Activated naive CD4-positive, alpha-beta T cell treated with anti-CD3 and anti-CD28 coated beads, Interleukin-2, amount 50 U/mL, for 24 hours (primary cell): ENCODE results near the gene PRDM16.
A peak's percentile ranks its signal among the peaks of the same experiment; 100 is the strongest.

ENCODE experiments used
- H3K27ac Mint-ChIP-seq: one replicate; pipeline ENCODE4 v1.8.0; 2021; ENCODE audit warnings: mild to moderate bottlenecking, mixed read lengths
- H3K27me3 Mint-ChIP-seq: one replicate; pipeline ENCODE4 v1.8.0; 2021; ENCODE audit warnings: mixed read lengths
- H3K36me3 Mint-ChIP-seq: one replicate; pipeline ENCODE4 v1.8.0; 2021; ENCODE audit warnings: mixed read lengths
- H3K4me1 Mint-ChIP-seq: one replicate; pipeline ENCODE4 v1.8.0; 2021; ENCODE audit warnings: mixed read lengths
- H3K4me3 Mint-ChIP-seq: one replicate; pipeline ENCODE4 v1.8.0; 2021; ENCODE audit warnings: mild to moderate bottlenecking, mixed read lengths
- H3K9me3 Mint-ChIP-seq: one replicate; pipeline ENCODE4 v1.8.0; 2021; ENCODE audit warnings: mixed read lengths

The PRDM16 gene

DNA sequence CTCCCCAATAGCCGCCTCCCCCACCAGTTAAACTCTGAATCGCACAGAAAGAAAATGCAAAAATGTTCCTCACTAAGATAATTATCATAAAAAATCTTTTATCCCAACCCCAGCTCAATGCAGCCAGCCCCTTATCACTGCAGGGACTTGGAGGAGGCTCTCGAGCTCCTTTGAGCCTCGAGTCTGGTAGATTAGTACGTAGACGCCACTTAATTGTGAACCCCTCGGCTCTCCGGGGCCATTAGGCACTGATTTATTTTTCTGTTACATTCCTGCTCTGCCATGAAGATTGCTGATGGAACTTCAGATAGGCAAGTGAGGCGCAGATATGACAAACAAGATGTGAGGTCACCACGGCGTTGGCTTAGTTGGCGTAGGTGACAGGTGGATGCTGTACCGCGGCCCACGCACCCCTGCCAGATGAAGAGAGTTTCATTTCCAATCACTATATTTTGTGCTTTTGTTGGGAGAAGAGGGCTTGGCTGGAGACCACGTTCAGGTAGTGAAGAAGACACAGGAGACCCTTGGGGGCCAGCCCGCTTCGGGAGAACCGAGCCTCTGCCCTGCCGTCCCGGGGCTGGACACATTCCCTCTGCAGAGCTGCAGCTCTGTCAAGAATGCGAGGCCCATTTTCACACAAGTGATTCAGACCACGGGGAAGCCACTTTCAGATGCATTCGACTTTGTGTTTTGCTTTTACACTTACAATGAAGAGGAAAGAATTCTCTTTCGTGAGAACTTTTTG is 329.6 kb downstream of the PRDM16 start:
- H3K27me3 Mint-ChIP-seq = peaks cover 4% of the 10 kb centered on the region
- H3K9me3 Mint-ChIP-seq = no peaks in the 10 kb centered on the region
- H3K4me3 Mint-ChIP-seq = no peak overlapping the region
- no peaks in the 10 kb centered on the region for H3K4me1 Mint-ChIP-seq
- H3K27ac Mint-ChIP-seq = peak overlapping the region; percentile 3
- H3K36me3 Mint-ChIP-seq = no peaks in the 10 kb centered on the region

GRCh38 chr1:3399732-3400131 is 330.7 kb downstream of the PRDM16 start:
- no peaks in the 10 kb centered on the region for H3K9me3 Mint-ChIP-seq
- H3K4me1 Mint-ChIP-seq = no peaks in the 10 kb centered on the region
- peaks cover 4% of the 10 kb centered on the region for H3K27me3 Mint-ChIP-seq
- H3K36me3 Mint-ChIP-seq = no peaks in the 10 kb centered on the region
- H3K27ac Mint-ChIP-seq = no peak overlapping the region
- no peak overlapping the region for H3K4me3 Mint-ChIP-seq

DNA sequence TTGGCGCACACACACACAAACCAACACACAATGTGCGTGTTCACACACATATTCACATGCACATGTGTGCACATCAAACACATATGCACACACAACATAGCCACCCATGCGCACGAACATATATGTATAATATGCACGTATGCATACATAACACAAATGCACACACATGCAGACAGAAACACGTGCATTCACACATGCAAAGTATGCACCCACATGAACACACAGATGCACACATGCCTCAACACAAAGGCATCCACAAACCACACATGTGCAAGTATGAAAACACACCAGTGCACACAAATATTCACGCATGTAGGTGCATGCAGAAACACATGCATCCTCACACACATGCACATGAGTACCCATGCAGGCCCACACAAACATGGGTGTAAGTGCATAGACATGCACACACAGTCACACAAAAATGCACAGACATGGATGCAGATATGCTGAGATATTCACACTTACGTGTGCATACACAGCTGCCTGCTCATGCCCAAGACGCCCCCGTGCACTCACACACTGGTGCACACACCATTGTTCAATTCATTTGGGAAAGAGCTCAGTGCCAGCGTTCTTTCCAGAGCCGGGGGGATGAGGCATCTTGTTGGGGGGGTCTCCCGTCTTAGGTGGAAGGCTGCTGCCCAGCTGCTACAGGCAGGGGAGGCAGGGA is 332.7 kb downstream of the PRDM16 start:
- Mint-ChIP-seq H3K4me1 (no peaks in the 10 kb centered on the region), H3K27ac (no peak overlapping the region), H3K27me3 (no peaks in the 10 kb centered on the region), H3K36me3 (no peaks in the 10 kb centered on the region), H3K4me3 (no peak overlapping the region), H3K9me3 (no peaks in the 10 kb centered on the region)

DNA sequence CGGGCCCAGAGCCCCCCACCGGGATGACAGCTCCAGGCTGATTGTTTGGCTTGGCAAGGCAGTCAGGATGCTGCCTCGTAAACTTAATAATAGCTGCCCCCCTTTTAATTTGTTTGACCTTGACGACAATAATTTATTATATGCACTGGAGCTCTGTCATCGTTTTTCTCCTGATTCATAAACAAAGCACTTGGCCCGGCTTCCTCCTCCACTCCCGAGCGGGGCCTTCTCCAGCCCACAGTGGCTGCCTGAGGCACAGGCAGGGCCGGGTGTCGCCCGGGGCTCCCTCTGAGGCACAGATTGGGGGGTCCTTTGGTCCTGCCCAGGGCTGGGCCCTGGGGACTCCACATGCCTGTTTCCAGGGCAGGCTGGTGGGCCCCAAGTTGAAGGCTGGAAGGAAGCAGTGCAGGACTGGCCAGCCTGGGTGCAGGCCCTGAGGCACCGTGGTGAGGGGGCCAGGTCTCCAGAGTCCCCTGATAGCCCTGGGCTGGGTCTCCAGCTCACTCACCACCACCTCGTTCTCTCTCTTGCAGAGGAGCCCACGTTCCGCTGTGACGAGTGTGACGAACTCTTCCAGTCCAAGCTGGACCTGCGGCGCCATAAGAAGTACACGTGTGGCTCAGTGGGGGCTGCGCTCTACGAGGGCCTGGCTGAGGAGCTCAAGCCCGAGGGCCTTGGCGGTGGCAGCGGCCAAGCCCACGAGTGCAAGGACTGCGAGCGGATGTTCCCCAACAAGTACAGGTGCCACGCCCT is 333.4 kb downstream of the PRDM16 start:
- Mint-ChIP-seq H3K4me3 (no peak overlapping the region), H3K27ac (no peak overlapping the region), H3K36me3 (no peaks in the 10 kb centered on the region), H3K27me3 (no peaks in the 10 kb centered on the region), H3K4me1 (no peaks in the 10 kb centered on the region), H3K9me3 (no peaks in the 10 kb centered on the region)

GRCh38 chr1:3403011-3403345 is 334.0 kb downstream of the PRDM16 start:
- Mint-ChIP-seq H3K9me3 (no peaks in the 10 kb centered on the region), H3K27ac (no peak overlapping the region), H3K36me3 (no peaks in the 10 kb centered on the region), H3K27me3 (no peaks in the 10 kb centered on the region), H3K4me3 (no peak overlapping the region), H3K4me1 (no peaks in the 10 kb centered on the region)

DNA sequence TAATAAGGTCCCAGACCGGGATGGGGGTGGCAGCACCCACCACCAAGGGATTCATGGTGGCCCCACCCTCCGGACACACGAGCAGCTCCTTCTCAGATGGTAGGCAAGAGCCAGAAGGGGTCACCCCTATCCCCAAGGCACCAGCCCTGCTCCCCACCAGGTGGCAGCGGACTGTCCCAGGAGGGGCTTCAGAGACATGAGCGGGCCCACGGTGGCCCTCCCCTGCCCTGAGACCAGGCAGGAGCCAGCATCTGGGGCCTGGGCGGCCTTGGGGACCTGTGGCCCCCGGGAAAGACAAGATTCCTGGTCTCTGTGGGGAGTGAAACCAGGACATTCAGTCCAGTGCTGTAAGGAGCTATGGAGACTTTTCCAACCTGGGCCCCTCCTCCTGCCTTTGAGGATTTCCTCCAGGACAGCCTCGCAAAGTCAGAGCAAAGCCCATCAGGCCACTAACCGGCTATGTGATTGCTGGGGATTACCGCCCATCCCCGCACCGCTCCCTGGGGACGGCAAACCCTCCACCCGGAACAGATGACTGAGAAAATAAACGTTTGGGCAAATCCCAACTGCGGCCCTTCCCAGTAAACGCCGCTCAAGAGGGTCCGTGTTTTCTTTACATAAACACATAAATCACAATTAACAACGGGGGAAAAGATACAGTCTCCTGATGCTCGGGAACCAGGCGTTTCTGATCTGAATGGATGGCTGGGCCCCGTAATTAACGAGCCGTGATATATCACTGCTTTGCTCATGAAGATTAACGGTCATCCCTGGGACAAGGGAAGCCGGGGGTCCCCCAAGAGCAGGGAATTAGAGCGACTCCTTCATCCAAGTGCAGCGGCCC is 334.6 kb downstream of the PRDM16 start:
- H3K4me3 Mint-ChIP-seq = no peak overlapping the region
- H3K9me3 Mint-ChIP-seq = no peaks in the 10 kb centered on the region
- no peaks in the 10 kb centered on the region for H3K27me3 Mint-ChIP-seq
- no peaks in the 10 kb centered on the region for H3K36me3 Mint-ChIP-seq
- H3K27ac Mint-ChIP-seq = no peak overlapping the region
- no peaks in the 10 kb centered on the region for H3K4me1 Mint-ChIP-seq

DNA sequence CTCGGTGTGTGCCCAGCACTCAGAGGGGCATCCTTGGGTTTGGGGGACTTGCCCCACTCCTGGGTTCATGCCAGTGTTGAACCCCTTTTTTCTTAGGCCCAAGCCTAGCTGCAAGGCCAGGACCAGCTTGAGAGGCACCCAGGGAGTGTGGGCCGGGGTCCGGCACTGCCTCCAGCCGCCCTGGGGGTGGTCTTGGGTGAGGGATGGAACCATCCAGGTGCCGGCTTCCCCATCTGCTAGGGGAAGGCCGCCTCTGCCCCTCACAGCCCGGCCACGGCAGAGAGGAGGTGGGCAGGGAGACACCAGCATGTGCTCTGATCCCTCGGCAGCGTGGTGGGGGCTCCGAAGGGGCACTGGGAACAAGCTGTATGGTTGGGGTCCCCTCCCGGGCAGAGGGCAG is 335.3 kb downstream of the PRDM16 start:
- Mint-ChIP-seq H3K27me3 (no peaks in the 10 kb centered on the region), H3K36me3 (no peaks in the 10 kb centered on the region), H3K9me3 (no peaks in the 10 kb centered on the region), H3K27ac (no peak overlapping the region), H3K4me3 (no peak overlapping the region), H3K4me1 (no peaks in the 10 kb centered on the region)

GRCh38 chr1:3404801-3405200 is 335.8 kb downstream of the PRDM16 start:
- Mint-ChIP-seq H3K4me1 (no peaks in the 10 kb centered on the region), H3K4me3 (no peak overlapping the region), H3K9me3 (no peaks in the 10 kb centered on the region), H3K27me3 (no peaks in the 10 kb centered on the region), H3K36me3 (no peaks in the 10 kb centered on the region), H3K27ac (no peak overlapping the region)

- H3K4me3 Mint-ChIP-seq = no peak overlapping the region
- no peaks in the 10 kb centered on the region for H3K36me3 Mint-ChIP-seq
- H3K27me3 Mint-ChIP-seq = no peaks in the 10 kb centered on the region
- H3K27ac Mint-ChIP-seq = no peak overlapping the region
- H3K4me1 Mint-ChIP-seq = no peaks in the 10 kb centered on the region
- H3K9me3 Mint-ChIP-seq = no peaks in the 10 kb centered on the region
These were observed 336.5 kb downstream of the PRDM16 start for GRCh38 chr1:3405491-3405890.

DNA sequence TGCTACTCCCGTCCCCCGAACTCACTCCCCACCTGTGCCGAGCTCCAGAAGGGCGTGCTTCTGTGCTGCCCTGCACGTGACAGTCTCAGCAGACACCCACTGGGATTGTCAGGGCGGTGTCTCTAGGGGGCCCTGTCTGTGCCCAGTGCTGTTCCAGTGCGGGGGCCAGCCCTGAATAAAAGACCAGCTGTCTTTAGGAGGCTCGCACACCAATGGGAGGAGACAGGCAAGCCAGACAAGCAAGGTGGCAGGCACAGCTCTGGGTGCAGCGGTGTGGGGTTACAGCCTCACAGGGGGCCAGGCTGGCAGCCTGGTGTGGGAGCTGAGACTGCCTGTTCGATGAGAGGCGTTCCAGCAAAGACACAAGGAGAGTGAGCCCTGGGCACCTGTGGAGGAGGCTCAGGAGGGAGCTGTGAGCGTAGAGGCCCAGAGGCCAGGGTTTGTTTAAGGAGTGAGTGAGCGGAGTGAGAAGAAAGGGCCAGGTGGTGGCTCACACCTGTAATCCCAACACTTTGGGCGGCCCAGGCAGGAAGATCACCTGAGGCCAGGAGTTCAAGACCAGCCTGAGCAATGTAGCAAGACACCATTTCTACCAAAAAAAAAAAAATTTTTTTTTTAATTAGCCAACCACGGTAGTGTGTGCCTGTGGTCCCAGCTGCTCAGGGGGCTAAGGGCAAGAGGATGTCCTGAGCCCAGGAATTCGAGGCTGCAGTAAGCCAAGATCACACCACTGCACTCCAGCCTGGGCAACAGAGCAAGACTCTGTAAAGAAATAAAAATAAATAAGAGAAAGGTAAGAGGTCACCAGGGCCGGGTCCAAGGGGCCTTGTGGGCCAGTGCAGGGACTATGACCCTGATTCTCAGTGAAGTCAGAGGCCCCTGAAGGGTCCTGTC is 337.2 kb downstream of the PRDM16 start:
- Mint-ChIP-seq H3K27me3 (no peaks in the 10 kb centered on the region), H3K27ac (no peak overlapping the region), H3K4me1 (no peaks in the 10 kb centered on the region), H3K4me3 (no peak overlapping the region), H3K9me3 (no peaks in the 10 kb centered on the region), H3K36me3 (no peaks in the 10 kb centered on the region)

- H3K27ac Mint-ChIP-seq = no peak overlapping the region
- no peaks in the 10 kb centered on the region for H3K9me3 Mint-ChIP-seq
- H3K4me3 Mint-ChIP-seq = no peak overlapping the region
- no peaks in the 10 kb centered on the region for H3K27me3 Mint-ChIP-seq
- no peaks in the 10 kb centered on the region for H3K36me3 Mint-ChIP-seq
- H3K4me1 Mint-ChIP-seq = no peaks in the 10 kb centered on the region
These were observed 338.0 kb downstream of the PRDM16 start for GRCh38 chr1:3407021-3407420.

- Mint-ChIP-seq H3K27ac (no peak overlapping the region), H3K4me1 (no peaks in the 10 kb centered on the region), H3K36me3 (no peaks in the 10 kb centered on the region), H3K4me3 (no peak overlapping the region), H3K9me3 (no peaks in the 10 kb centered on the region), H3K27me3 (no peaks in the 10 kb centered on the region)
These were observed 339.8 kb downstream of the PRDM16 start for GRCh38 chr1:3408751-3409266.

- Mint-ChIP-seq H3K27me3 (no peaks in the 10 kb centered on the region), H3K4me3 (no peak overlapping the region), H3K9me3 (no peaks in the 10 kb centered on the region), H3K27ac (no peak overlapping the region), H3K36me3 (no peaks in the 10 kb centered on the region), H3K4me1 (no peaks in the 10 kb centered on the region)
These were observed 340.6 kb downstream of the PRDM16 start for GRCh38 chr1:3409366-3410141.
